Liver (tissue), 9 donors: ENCODE results near the gene MARVELD1. TPM values are rescaled to one million over a fixed set of nuclear protein-coding genes. Genes with fewer than 3 reads are reported as not detected.

ENCODE experiments used
- DNase-seq: peaks from one replicate; pipeline ENCODE4 v3.0.0-alpha.2; 2017; ENCODE audit warnings: low spot score
- H3K27ac ChIP-seq, 2 donors: one replicate each; pipeline ENCODE4 v1.7.0; 2013; ENCODE audit warnings: inconsistent platforms in 2 of 2, low read length in 2 of 2, control low read depth in 1 of 2, low read depth in 1 of 2, mild to moderate bottlenecking in 1 of 2
- H3K27me3 ChIP-seq, 4 donors: one replicate each; pipeline versions ENCODE4 v1.6.1 to v1.7.0; 2013; ENCODE audit warnings: low read length in 3 of 4, inconsistent platforms in 1 of 4, mild to moderate bottlenecking in 1 of 4, moderate library complexity in 1 of 4; ENCODE audit not compliant: control insufficient read depth in 4 of 4, insufficient read depth in 4 of 4
- H3K36me3 ChIP-seq, 4 donors: one replicate each; pipeline versions ENCODE4 v1.6.1 to v1.7.0; 2013; ENCODE audit warnings: low read length in 3 of 4, mild to moderate bottlenecking in 3 of 4, low read depth in 1 of 4, moderate library complexity in 1 of 4; ENCODE audit not compliant: control insufficient read depth in 4 of 4, insufficient read depth in 3 of 4
- H3K4me1 ChIP-seq, 4 donors: one replicate each; pipeline versions ENCODE4 v1.6.1 to v1.7.0; 2013; ENCODE audit warnings: low read length in 3 of 4, mild to moderate bottlenecking in 3 of 4, moderate library complexity in 1 of 4; ENCODE audit not compliant: control insufficient read depth in 4 of 4, insufficient read depth in 4 of 4
- H3K4me3 ChIP-seq, 3 donors: one replicate each; pipeline versions ENCODE4 v1.6.1 to v1.7.0; 2013; ENCODE audit warnings: low read length in 3 of 3, control low read depth in 1 of 3, low read depth in 1 of 3, mild to moderate bottlenecking in 1 of 3
- H3K9ac ChIP-seq, 2 donors: one replicate each; pipeline ENCODE4 v1.7.0; 2013; ENCODE audit warnings: low read length in 2 of 2, mild to moderate bottlenecking in 2 of 2, moderate library complexity in 2 of 2, control low read depth in 1 of 2, low read depth in 1 of 2
- H3K9me3 ChIP-seq, 4 donors: one replicate each; pipeline versions ENCODE4 v1.6.1 to v1.7.0; 2013; ENCODE audit warnings: low read length in 3 of 4; ENCODE audit not compliant: control insufficient read depth in 4 of 4
- ATF3 ChIP-seq: IDR thresholded peaks from 2 replicates; pipeline ENCODE4 v1.6.1; 2016; ENCODE audit warnings: antibody characterized with exemption
- EGR1 ChIP-seq, 2 donors: IDR thresholded peaks; 2 replicates each; pipeline ENCODE4 v1.6.1; 2016 to 2018; ENCODE audit warnings: antibody characterized with exemption in 2 of 2, low read depth in 2 of 2
- FOXA1 ChIP-seq: IDR thresholded peaks from 2 replicates; pipeline ENCODE4 v1.6.1; 2016; ENCODE audit warnings: antibody characterized with exemption
- FOXA2 ChIP-seq: IDR thresholded peaks from 2 replicates; pipeline ENCODE4 v1.6.1; 2016; ENCODE audit warnings: antibody characterized with exemption
- GABPA ChIP-seq, 2 donors: IDR thresholded peaks in 1 of 2; conservative IDR thresholded peaks in 1 of 2; 2 replicates each; pipeline ENCODE4 v1.6.1; 2016; ENCODE audit warnings: antibody characterized with exemption in 2 of 2, mild to moderate bottlenecking in 1 of 2, moderate library complexity in 1 of 2
- HNF4A ChIP-seq, 2 donors: conservative IDR thresholded peaks; 2 replicates each; pipeline ENCODE4 v1.6.1; 2016; ENCODE audit warnings: antibody characterized with exemption in 2 of 2, mild to moderate bottlenecking in 2 of 2
- HNF4G ChIP-seq: IDR thresholded peaks from 2 replicates; pipeline ENCODE4 v1.6.1; 2016; ENCODE audit warnings: antibody characterized with exemption
- JUND ChIP-seq, 2 donors: IDR thresholded peaks; 2 replicates each; pipeline ENCODE4 v1.6.1; 2016; ENCODE audit warnings: antibody characterized with exemption in 2 of 2
- NR2F2 ChIP-seq: IDR thresholded peaks from 2 replicates; pipeline ENCODE4 v1.6.1; 2016; ENCODE audit warnings: antibody characterized with exemption
- RAD21 ChIP-seq, 2 donors: IDR thresholded peaks; 2 replicates each; pipeline ENCODE4 v1.6.1; 2016; ENCODE audit warnings: antibody characterized with exemption in 2 of 2, mild to moderate bottlenecking in 2 of 2
- RXRA ChIP-seq, 2 donors: IDR thresholded peaks; 2 replicates each; pipeline ENCODE4 v1.6.1; 2017 to 2018; ENCODE audit warnings: antibody characterized with exemption in 2 of 2, mild to moderate bottlenecking in 1 of 2
- SP1 ChIP-seq: IDR thresholded peaks from 2 replicates; pipeline ENCODE4 v1.6.1; 2018; ENCODE audit warnings: antibody characterized with exemption, mild to moderate bottlenecking
- TAF1 ChIP-seq: conservative IDR thresholded peaks from 2 replicates; pipeline ENCODE4 v1.6.1; 2016; ENCODE audit warnings: antibody characterized with exemption, mild to moderate bottlenecking
- YY1 ChIP-seq: IDR thresholded peaks from 2 replicates; pipeline ENCODE4 v1.6.1; 2016; ENCODE audit warnings: antibody characterized with exemption, mild to moderate bottlenecking
- WGBS: extraction: QIAGEN DNeasy Blood & Tissue Kit; methylation state at CpG from one replicate; pipeline ENCODE4 v1.1.7; 2013; 5-methylcytosine and 5-hydroxymethylcytosine counted together
- polyA plus RNA-seq, 2 donors: library from polyadenylated mRNA; stranded (reverse) in 1 of 2; unstranded in 1 of 2; fragments of 200-250 nt in 1 of 2; fragments of >200 nt in 1 of 2; fragmentation: Nextera tagmentation in 1 of 2; extraction: Ambion mirVana in 1 of 2; gene quantifications; one replicate each; pipeline versions ENCODE4 v1.2.1 to v1.2.3, GENCODE V29; 2013 to 2015
- total RNA-seq, 2 donors: library from RNA; depleted of rRNA; stranded (reverse); fragments of >200 nt; gene quantifications; one replicate each; pipeline ENCODE4 v1.2.3, GENCODE V29; 2014
- TF ChIP-seq, protein P1 (sequence below): IDR thresholded peaks from 2 replicates; pipeline ENCODE4 v1.6.1; 2016; ENCODE audit warnings: antibody characterized with exemption, mild to moderate bottlenecking
- TF ChIP-seq, protein P2 (sequence below): fragments of 150-350 bp; IDR thresholded peaks from 2 replicates; pipeline ENCODE4 v1.5.1; 2017; ENCODE audit warnings: improper control_type of control experiment, low read depth, low read length; ENCODE audit not compliant: missing input control
- TF ChIP-seq, protein P3 (sequence below): IDR thresholded peaks from 2 replicates; pipeline ENCODE4 v1.6.1; 2016; ENCODE audit warnings: antibody characterized with exemption
- TF ChIP-seq, protein P4 (sequence below): IDR thresholded peaks from 2 replicates; pipeline ENCODE4 v1.6.1; 2016; ENCODE audit warnings: antibody characterized with exemption
- donor health status: healthy.
- donor health status: healthy.
- donor health status: healthy.
- donor health status: healthy.
- donor health status: healthy.

MARVELD1 gene
- total and polyA plus RNA-seq, 4 donors, result 0.72 to 3.3 (median 2.8) TPM

- peak; percentile 33 for DNase-seq
- WGBS, result 89% methylated on average over 10 of the region's 10 CpGs
- no peaks in the 10 kb centered on the region for H3K9me3 ChIP-seq
- no peaks in the 10 kb centered on the region for H3K27me3 ChIP-seq
- TF ChIP-seq ATF3, result no peak
- no peak for TF ChIP-seq JUND (IDR thresholded peaks at IDR 0.05)
- no peak for TF ChIP-seq SP1
- TF ChIP-seq NR2F2, result no peak
- TF ChIP-seq, protein P1, sequence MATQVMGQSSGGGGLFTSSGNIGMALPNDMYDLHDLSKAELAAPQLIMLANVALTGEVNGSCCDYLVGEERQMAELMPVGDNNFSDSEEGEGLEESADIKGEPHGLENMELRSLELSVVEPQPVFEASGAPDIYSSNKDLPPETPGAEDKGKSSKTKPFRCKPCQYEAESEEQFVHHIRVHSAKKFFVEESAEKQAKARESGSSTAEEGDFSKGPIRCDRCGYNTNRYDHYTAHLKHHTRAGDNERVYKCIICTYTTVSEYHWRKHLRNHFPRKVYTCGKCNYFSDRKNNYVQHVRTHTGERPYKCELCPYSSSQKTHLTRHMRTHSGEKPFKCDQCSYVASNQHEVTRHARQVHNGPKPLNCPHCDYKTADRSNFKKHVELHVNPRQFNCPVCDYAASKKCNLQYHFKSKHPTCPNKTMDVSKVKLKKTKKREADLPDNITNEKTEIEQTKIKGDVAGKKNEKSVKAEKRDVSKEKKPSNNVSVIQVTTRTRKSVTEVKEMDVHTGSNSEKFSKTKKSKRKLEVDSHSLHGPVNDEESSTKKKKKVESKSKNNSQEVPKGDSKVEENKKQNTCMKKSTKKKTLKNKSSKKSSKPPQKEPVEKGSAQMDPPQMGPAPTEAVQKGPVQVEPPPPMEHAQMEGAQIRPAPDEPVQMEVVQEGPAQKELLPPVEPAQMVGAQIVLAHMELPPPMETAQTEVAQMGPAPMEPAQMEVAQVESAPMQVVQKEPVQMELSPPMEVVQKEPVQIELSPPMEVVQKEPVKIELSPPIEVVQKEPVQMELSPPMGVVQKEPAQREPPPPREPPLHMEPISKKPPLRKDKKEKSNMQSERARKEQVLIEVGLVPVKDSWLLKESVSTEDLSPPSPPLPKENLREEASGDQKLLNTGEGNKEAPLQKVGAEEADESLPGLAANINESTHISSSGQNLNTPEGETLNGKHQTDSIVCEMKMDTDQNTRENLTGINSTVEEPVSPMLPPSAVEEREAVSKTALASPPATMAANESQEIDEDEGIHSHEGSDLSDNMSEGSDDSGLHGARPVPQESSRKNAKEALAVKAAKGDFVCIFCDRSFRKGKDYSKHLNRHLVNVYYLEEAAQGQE, result no peak
- no peak for TF ChIP-seq FOXA2
- no peak for TF ChIP-seq HNF4G
- no peak for TF ChIP-seq EGR1 (IDR thresholded peaks at IDR 0.05; ENCODE audit: low read depth in 2 of 2)
- TF ChIP-seq FOXA1, result no peak
- H3K36me3 ChIP-seq, result peaks cover 20 to 80% (median 62%) of the 10 kb centered on the region in 4 donors
- peaks cover 0 to 3% (median 0%) of the 10 kb centered on the region in 4 donors for H3K4me1 ChIP-seq
- no peak overlapping the region for H3K27ac ChIP-seq
- H3K4me3 ChIP-seq, result no peak overlapping the region
- no peak overlapping the region for H3K9ac ChIP-seq
Observed at GRCh38 chr10:97748116-97748515, 34.6 kb downstream of the MARVELD1 start.

DNA sequence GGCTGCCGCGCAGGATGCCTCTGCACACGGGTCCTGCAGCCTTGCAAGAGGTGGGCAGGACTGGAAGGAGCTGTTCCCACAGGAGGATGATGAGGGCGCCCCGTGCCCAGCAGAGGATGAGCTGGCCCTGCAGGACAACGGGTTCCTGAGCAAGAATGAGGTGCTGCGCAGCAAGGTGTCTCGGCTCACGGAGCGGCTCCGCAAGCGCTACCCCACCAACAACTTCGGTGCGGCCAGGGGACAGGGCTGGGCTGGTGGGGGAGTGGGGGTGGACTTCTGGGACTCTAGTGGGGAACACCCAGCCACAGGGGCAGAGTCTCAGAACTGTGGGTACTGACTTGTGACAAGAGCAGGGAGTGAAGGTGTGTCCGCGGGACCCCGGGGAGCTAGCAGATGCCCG is 39.4 kb downstream of the MARVELD1 start:
- TF ChIP-seq FOXA1, result no peak
- no peak for TF ChIP-seq YY1
- TF ChIP-seq RAD21 (IDR thresholded peaks at IDR 0.05), result no peak
- no peak for TF ChIP-seq EGR1 (IDR thresholded peaks at IDR 0.05; ENCODE audit: low read depth in 2 of 2)
- no peak for TF ChIP-seq GABPA (IDR thresholded peaks at IDR 0.05 in 1 of 2, conservative IDR thresholded peaks at IDR 0.05 in 1 of 2)
- no peak for TF ChIP-seq ATF3
- no peak for TF ChIP-seq HNF4A (conservative IDR thresholded peaks at IDR 0.05)
- TF ChIP-seq, protein P2, sequence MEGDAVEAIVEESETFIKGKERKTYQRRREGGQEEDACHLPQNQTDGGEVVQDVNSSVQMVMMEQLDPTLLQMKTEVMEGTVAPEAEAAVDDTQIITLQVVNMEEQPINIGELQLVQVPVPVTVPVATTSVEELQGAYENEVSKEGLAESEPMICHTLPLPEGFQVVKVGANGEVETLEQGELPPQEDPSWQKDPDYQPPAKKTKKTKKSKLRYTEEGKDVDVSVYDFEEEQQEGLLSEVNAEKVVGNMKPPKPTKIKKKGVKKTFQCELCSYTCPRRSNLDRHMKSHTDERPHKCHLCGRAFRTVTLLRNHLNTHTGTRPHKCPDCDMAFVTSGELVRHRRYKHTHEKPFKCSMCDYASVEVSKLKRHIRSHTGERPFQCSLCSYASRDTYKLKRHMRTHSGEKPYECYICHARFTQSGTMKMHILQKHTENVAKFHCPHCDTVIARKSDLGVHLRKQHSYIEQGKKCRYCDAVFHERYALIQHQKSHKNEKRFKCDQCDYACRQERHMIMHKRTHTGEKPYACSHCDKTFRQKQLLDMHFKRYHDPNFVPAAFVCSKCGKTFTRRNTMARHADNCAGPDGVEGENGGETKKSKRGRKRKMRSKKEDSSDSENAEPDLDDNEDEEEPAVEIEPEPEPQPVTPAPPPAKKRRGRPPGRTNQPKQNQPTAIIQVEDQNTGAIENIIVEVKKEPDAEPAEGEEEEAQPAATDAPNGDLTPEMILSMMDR, result no peak
- TF ChIP-seq, protein P3, sequence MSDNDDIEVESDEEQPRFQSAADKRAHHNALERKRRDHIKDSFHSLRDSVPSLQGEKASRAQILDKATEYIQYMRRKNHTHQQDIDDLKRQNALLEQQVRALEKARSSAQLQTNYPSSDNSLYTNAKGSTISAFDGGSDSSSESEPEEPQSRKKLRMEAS, result no peak
- no peak for TF ChIP-seq TAF1
- TF ChIP-seq RXRA (IDR thresholded peaks at IDR 0.05), result no peak
- TF ChIP-seq, protein P4, sequence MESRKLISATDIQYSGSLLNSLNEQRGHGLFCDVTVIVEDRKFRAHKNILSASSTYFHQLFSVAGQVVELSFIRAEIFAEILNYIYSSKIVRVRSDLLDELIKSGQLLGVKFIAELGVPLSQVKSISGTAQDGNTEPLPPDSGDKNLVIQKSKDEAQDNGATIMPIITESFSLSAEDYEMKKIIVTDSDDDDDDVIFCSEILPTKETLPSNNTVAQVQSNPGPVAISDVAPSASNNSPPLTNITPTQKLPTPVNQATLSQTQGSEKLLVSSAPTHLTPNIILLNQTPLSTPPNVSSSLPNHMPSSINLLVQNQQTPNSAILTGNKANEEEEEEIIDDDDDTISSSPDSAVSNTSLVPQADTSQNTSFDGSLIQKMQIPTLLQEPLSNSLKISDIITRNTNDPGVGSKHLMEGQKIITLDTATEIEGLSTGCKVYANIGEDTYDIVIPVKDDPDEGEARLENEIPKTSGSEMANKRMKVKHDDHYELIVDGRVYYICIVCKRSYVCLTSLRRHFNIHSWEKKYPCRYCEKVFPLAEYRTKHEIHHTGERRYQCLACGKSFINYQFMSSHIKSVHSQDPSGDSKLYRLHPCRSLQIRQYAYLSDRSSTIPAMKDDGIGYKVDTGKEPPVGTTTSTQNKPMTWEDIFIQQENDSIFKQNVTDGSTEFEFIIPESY, result no peak
- TF ChIP-seq HNF4G, result no peak
- no peak for TF ChIP-seq SP1
- TF ChIP-seq, protein P1, result no peak
- no peaks in the 10 kb centered on the region for H3K27me3 ChIP-seq
- no peak overlapping the region for H3K4me3 ChIP-seq
- DNase-seq, result no peak
- no peak overlapping the region for H3K9ac ChIP-seq
- no peaks in the 10 kb centered on the region for H3K4me1 ChIP-seq
- H3K27ac ChIP-seq, result no peak overlapping the region
- H3K36me3 ChIP-seq, result peaks cover 31 to 96% (median 76%) of the 10 kb centered on the region in 4 donors
- 97% methylated on average over 18 of the region's 18 CpGs for WGBS
- H3K9me3 ChIP-seq, result no peaks in the 10 kb centered on the region
